PC-9 (cell line): ENCODE results near the gene TNNI3K. TPM values are rescaled to one million over a fixed set of nuclear protein-coding genes. Genes with fewer than 3 reads are reported as not detected.

Experiments
- BruUV-seq: library from RNA; stranded (reverse); fragments of 400-500 nt; replicated peaks from 2 replicates; lab custom pipeline; 2021; lab: Mats Ljungman, UMichigan
- CTCF ChIA-PET: fragments of 300-600 bp; sonication (Branson Sonifier 250); formaldehyde crosslinking; loops from one replicate; lab custom pipeline; 2022; ENCODE audit warnings: antibody characterized with exemption; lab: Charles Lee
- POLR2A ChIA-PET: fragments of 300-600 bp; sonication (Branson Sonifier 250); formaldehyde crosslinking; loops from one replicate; lab custom pipeline; 2022; ENCODE audit warnings: antibody characterized with exemption; ENCODE audit not compliant: unreplicated experiment; lab: Charles Lee
- DNase-seq, 2 experiments: peaks; one replicate each; pipeline versions ENCODE4 v3.0.0 to v3.0.0-alpha.2; 2015 to 2022; ENCODE audit warnings: mixed read lengths in 1 of 2
- H2AFZ ChIP-seq: fragments of 200-600 bp; sonication (generic); 2 replicates; pipeline ENCODE4 v1.8.1; 2017; ENCODE audit warnings: antibody characterized with exemption
- H3F3A ChIP-seq: fragments of 200-600 bp; sonication (generic); 2 replicates; pipeline ENCODE4 v1.8.1; 2017; ENCODE audit warnings: antibody characterized with exemption, mild to moderate bottlenecking, low read depth; ENCODE audit not compliant: insufficient read depth
- H3K27ac ChIP-seq: fragments of 200-600 bp; sonication (generic); 2 replicates; pipeline ENCODE4 v1.6.1; 2016; ENCODE audit warnings: mixed run types
- H3K27me3 ChIP-seq: fragments of 200-600 bp; sonication (generic); 2 replicates; pipeline ENCODE4 v1.6.1; 2016; ENCODE audit warnings: low read depth, mixed run types; ENCODE audit not compliant: insufficient read depth
- H3K36me3 ChIP-seq: fragments of 200-600 bp; sonication (generic); 2 replicates; pipeline ENCODE4 v1.6.1; 2016; ENCODE audit warnings: low read depth, mixed run types
- H3K4me1 ChIP-seq: fragments of 200-600 bp; sonication (generic); replicated peaks from 2 replicates; pipeline ENCODE4 v1.6.1; 2016; ENCODE audit warnings: mixed run types; ENCODE audit not compliant: insufficient read depth
- H3K4me2 ChIP-seq: fragments of 200-600 bp; sonication (generic); 2 replicates; pipeline ENCODE4 v1.6.1; 2017; ENCODE audit warnings: mixed run types
- H3K4me3 ChIP-seq: fragments of 200-600 bp; sonication (generic); 2 replicates; pipeline ENCODE4 v1.6.1; 2016; ENCODE audit warnings: mixed run types
- H3K79me2 ChIP-seq: fragments of 200-600 bp; sonication (generic); 2 replicates; pipeline ENCODE4 v1.6.1; 2017; ENCODE audit warnings: low read depth, mixed run types
- H3K9me2 ChIP-seq: fragments of 200-600 bp; sonication (generic); 2 replicates; pipeline ENCODE4 v1.8.1; 2017; ENCODE audit warnings: mild to moderate bottlenecking; ENCODE audit not compliant: insufficient read depth
- H3K9me3 ChIP-seq: fragments of 200-600 bp; sonication (generic); 2 replicates; pipeline ENCODE4 v1.8.1; 2016; ENCODE audit warnings: low read depth; ENCODE audit not compliant: insufficient read depth
- H4K20me1 ChIP-seq: fragments of 200-600 bp; sonication (generic); 2 replicates; pipeline ENCODE4 v1.8.1; 2017; ENCODE audit not compliant: insufficient read depth
- EZH2 ChIP-seq: fragments of 200-600 bp; sonication (generic); IDR thresholded peaks from 2 replicates; pipeline ENCODE4 v1.8.0; 2017; ENCODE audit warnings: antibody characterized with exemption, low read depth
- intact Hi-C: fragments of 100-400 bp; cut with micrococcal nuclease; formaldehyde crosslinking; loops from one replicate; pipeline ENCODE4 v1.10.0; 2022; ENCODE audit not compliant: unreplicated experiment
- total RNA-seq: library from RNA; stranded (reverse); gene quantifications from 2 replicates; pipeline ENCODE4 v1.2.3, GENCODE V29; 2021
- TF ChIP-seq, protein P1 (sequence below): fragments of 200-600 bp; sonication (generic); conservative IDR thresholded peaks from 2 replicates; pipeline ENCODE4 v1.6.1; 2017; ENCODE audit warnings: mixed run types, antibody characterized with exemption, mild to moderate bottlenecking, moderate library complexity

Gene TNNI3K
- total RNA-seq, 1 experiment from 2014 or later: 1.4 TPM

GRCh38 chr1:74591949-74592348 is 356.8 kb downstream of the TNNI3K start:
- Histone ChIP-seq H3K4me2 (no peak overlapping the region), H3K4me3 (no peak overlapping the region), H3K9me3 (no peaks in the 10 kb centered on the region), H3F3A (no peaks in the 10 kb centered on the region), H3K4me1 (no peaks in the 10 kb centered on the region), H3K36me3 (no peaks in the 10 kb centered on the region), H3K27ac (no peak overlapping the region), H3K79me2 (no peaks in the 10 kb centered on the region), H3K27me3 (no peaks in the 10 kb centered on the region), H3K9me2 (no peaks in the 10 kb centered on the region), H2AFZ (no peak overlapping the region), H4K20me1 (no peaks in the 10 kb centered on the region)
- no peak for DNase-seq
- intact Hi-C loops: no loop called here
- ChIA-PET POLR2A (no interaction called here), CTCF (no interaction called here)
- BruUV-seq: no TSS peak
- no peak for TF ChIP-seq EZH2

- Histone ChIP-seq H3F3A (no peaks in the 10 kb centered on the region), H3K79me2 (no peaks in the 10 kb centered on the region), H3K27me3 (no peaks in the 10 kb centered on the region), H3K4me1 (no peaks in the 10 kb centered on the region), H3K36me3 (no peaks in the 10 kb centered on the region), H3K4me3 (no peak overlapping the region), H3K4me2 (no peak overlapping the region; the same call in 1 of the 2 replicates), H3K9me3 (no peaks in the 10 kb centered on the region), H3K27ac (no peak overlapping the region), H4K20me1 (no peaks in the 10 kb centered on the region), H2AFZ (0 out of 2 replicates have a peak overlapping the region, but pooled peaks have one; percentile 65), H3K9me2 (no peaks in the 10 kb centered on the region)
- CTCF ChIA-PET: no interaction called here
- no peak for TF ChIP-seq EZH2
- TF ChIP-seq, protein P1, sequence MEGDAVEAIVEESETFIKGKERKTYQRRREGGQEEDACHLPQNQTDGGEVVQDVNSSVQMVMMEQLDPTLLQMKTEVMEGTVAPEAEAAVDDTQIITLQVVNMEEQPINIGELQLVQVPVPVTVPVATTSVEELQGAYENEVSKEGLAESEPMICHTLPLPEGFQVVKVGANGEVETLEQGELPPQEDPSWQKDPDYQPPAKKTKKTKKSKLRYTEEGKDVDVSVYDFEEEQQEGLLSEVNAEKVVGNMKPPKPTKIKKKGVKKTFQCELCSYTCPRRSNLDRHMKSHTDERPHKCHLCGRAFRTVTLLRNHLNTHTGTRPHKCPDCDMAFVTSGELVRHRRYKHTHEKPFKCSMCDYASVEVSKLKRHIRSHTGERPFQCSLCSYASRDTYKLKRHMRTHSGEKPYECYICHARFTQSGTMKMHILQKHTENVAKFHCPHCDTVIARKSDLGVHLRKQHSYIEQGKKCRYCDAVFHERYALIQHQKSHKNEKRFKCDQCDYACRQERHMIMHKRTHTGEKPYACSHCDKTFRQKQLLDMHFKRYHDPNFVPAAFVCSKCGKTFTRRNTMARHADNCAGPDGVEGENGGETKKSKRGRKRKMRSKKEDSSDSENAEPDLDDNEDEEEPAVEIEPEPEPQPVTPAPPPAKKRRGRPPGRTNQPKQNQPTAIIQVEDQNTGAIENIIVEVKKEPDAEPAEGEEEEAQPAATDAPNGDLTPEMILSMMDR: no peak
- DNase-seq: no peak
- no TSS peak for BruUV-seq
- intact Hi-C loops: no loop called here
- POLR2A ChIA-PET: no interaction called here
Measured at GRCh38 chr1:74592580-74593355, 357.6 kb downstream of the TNNI3K start.

Other genes starting within 250 kb of the TNNI3K start
- 1.1 and 1.5 TPM in 2 replicates for gene LRRIQ3, start 37.2 kb upstream of the TNNI3K start, total RNA-seq
- gene FPGT, start 37.1 kb upstream of the TNNI3K start, total RNA-seq: 7.5 and 12.2 TPM in 2 replicates